K562 (cell line): ENCODE data around the gene RC3H2. TPM values are rescaled to one million over a fixed set of nuclear protein-coding genes. Genes with fewer than 3 reads are reported as not detected.

Experiments used
- CHD7 ChIP-seq: fragments of 200-600 bp; sonication (generic); IDR thresholded peaks from one replicate; pipeline ENCODE4 v1.6.1; 2012; ENCODE audit warnings: mild to moderate bottlenecking, low read depth, low read length, inconsistent platforms
- HDAC2 ChIP-seq: fragments of 450-650 bp; IDR thresholded peaks from 2 replicates; pipeline ENCODE4 v1.6.1; 2016; ENCODE audit warnings: mild to moderate bottlenecking
- KHSRP ChIP-seq: fragments of 450-650 bp; IDR thresholded peaks from 2 replicates; pipeline ENCODE4 v1.6.1; 2017
- MAFK ChIP-seq: IDR thresholded peaks from 2 replicates; pipeline ENCODE4 v1.6.1; 2011; ENCODE audit warnings: low read length, improper control_type of control experiment
- NCOA1 ChIP-seq: fragments of 450-650 bp; IDR thresholded peaks from 2 replicates; pipeline ENCODE4 v1.6.1; 2016; ENCODE audit warnings: low read depth
- SAFB2 ChIP-seq: fragments of 200-400 bp; formaldehyde crosslinking; IDR thresholded peaks from 2 replicates; pipeline ENCODE4 v1.6.1; 2018; ENCODE audit warnings: borderline replicate concordance, low read length, low read depth, moderate library complexity; ENCODE audit not compliant: severe bottlenecking
- TARDBP ChIP-seq: fragments of 450-650 bp; IDR thresholded peaks from 2 replicates; pipeline ENCODE4 v1.6.1; 2016
- TSC22D4 ChIP-seq: fragments of 450-650 bp; IDR thresholded peaks from 2 replicates; pipeline ENCODE4 v1.6.1; 2016; ENCODE audit warnings: missing genetic modification characterization, missing biosample characterization, control low read depth
- ZBTB7A ChIP-seq: IDR thresholded peaks from 2 replicates; pipeline ENCODE4 v1.6.1; 2011; ENCODE audit warnings: low read depth, mild to moderate bottlenecking, low read length, moderate library complexity, borderline replicate concordance; ENCODE audit not compliant: control insufficient read depth
- ZC3H4 ChIP-seq: sonication (generic); formaldehyde crosslinking; IDR thresholded peaks from 2 replicates; pipeline ENCODE4 v1.9.0; 2021; ENCODE audit warnings: missing genetic modification reagents, borderline replicate concordance
- ZNF143 ChIP-seq: sonication (generic); formaldehyde crosslinking; IDR thresholded peaks from 2 replicates; pipeline ENCODE4 v1.9.0; 2022; ENCODE audit warnings: mild to moderate bottlenecking, missing genetic modification reagents
- ZNF740 ChIP-seq, 3 experiments: fragments of 200-800 bp in 1 of 3; sonication (Bioruptor generic) in 1 of 3; sonication (generic) in 1 of 3; formaldehyde crosslinking in 1 of 3; IDR thresholded peaks; 2 replicates each; pipeline versions ENCODE4 v1.6.1 to v1.8.0; 2016 to 2022; ENCODE audit warnings: mild to moderate bottlenecking in 2 of 3, missing compliant biosample characterization in 2 of 3, missing genetic modification characterization in 2 of 3, missing genetic modification reagents in 1 of 3
- polyA plus RNA-seq, 8 experiments: library from polyadenylated mRNA; depleted of rRNA in 4 of 8; stranded (reverse) in 5 of 8; unstranded in 3 of 8; fragments of >200 nt; fragmentation: Nextera tagmentation in 2 of 8; fragmentation: Illumina TruSeq in 1 of 8; extraction: Ambion mirVana in 2 of 8; extraction: Trizol in 1 of 8; gene quantifications; 2 replicates each; pipeline versions ENCODE4 v1.2.1 to v1.2.3, GENCODE V29; 2011 to 2014; ENCODE audit warnings: inconsistent platforms in 1 of 8, missing spikeins in 1 of 8
- total RNA-seq, 7 experiments: library from RNA; depleted of rRNA in 6 of 7; stranded (reverse); fragments of >200 nt in 6 of 7; fragmentation: Illumina TruSeq in 2 of 7; extraction: Trizol in 2 of 7; gene quantifications; 2 replicates each; pipeline versions ENCODE4 v1.2.1 to v1.2.3, GENCODE V29; 2011 to 2021; ENCODE audit warnings: low replicate concordance in 1 of 7

Gene RC3H2
- total and polyA plus RNA-seq, 9 of the 15 experiments (the other 6 are each of a cell fraction or from before 2014, with no cell fraction given) = 5.6 to 35.4 (median 18.6) TPM

GRCh38 chr9:122931226-122932121 lies 26.3 kb upstream of the RC3H2 start, which contains the start of gene ZBTB26 (continued):
- no peak for TF ChIP-seq MAFK
- no peak for TF ChIP-seq HDAC2
- TF ChIP-seq ZC3H4 = no peak
- no peak for TF ChIP-seq TARDBP
- TF ChIP-seq SAFB2 = no peak
- no peak for TF ChIP-seq ZNF740 (CRISPR knock-in tag; IDR thresholded peaks at IDR 0.05)
- TF ChIP-seq ZNF740 (tag; IDR thresholded peaks at IDR 0.05) = no peak
- TF ChIP-seq KHSRP = no peak
- TF ChIP-seq ZNF143 (CRISPR knock-in tag) = no peak
- TF ChIP-seq TSC22D4 (tag) = no peak
- TF ChIP-seq CHD7 = no peak
- peak; percentile 71; the same call in 1 of the 2 replicates for TF ChIP-seq ZBTB7A
- peak; percentile 89 for TF ChIP-seq NCOA1
